Stimulated activated CD4-positive, alpha-beta T cell treated with anti-CD3 and anti-CD28 coated beads, Interleukin-4, amount 100 ng/mL, for 48 hours (primary cell): ENCODE measurements around the gene DLGAP1.

Experiments used
- DNase-seq, 2 donors: peaks; one replicate each; pipeline ENCODE4 v3.0.0-alpha.2; 2020; ENCODE audit warnings: low read depth in 2 of 2

DLGAP1 gene

GRCh38 chr18:3935305-3935704 is 519.8 kb downstream of the DLGAP1 start:
- DNase-seq, result no peak

- no peak for DNase-seq
Observed at GRCh38 chr18:3932276-3932675, 522.8 kb downstream of the DLGAP1 start.

GRCh38 chr18:3931542-3932112 is 523.5 kb downstream of the DLGAP1 start:
- DNase-seq, result no peak

GRCh38 chr18:3931013-3931315 is 524.1 kb downstream of the DLGAP1 start:
- DNase-seq, result no peak

GRCh38 chr18:3930126-3931012 is 524.7 kb downstream of the DLGAP1 start:
- no peak for DNase-seq

GRCh38 chr18:3924455-3924854 is 530.7 kb downstream of the DLGAP1 start:
- DNase-seq, result no peak

GRCh38 chr18:3923750-3924149 is 531.4 kb downstream of the DLGAP1 start:
- DNase-seq, result no peak

GRCh38 chr18:3921826-3922225 is 533.3 kb downstream of the DLGAP1 start:
- no peak for DNase-seq

- DNase-seq, result no peak
Observed at GRCh38 chr18:3920832-3921231, 534.3 kb downstream of the DLGAP1 start.

GRCh38 chr18:3919396-3920061 is 535.6 kb downstream of the DLGAP1 start:
- DNase-seq, result no peak

GRCh38 chr18:3916082-3916481 is 539.0 kb downstream of the DLGAP1 start:
- no peak for DNase-seq

- no peak for DNase-seq
Observed at GRCh38 chr18:3914833-3915610, 540.1 kb downstream of the DLGAP1 start.

- DNase-seq, result no peak
Observed at GRCh38 chr18:3914109-3914508, 541.0 kb downstream of the DLGAP1 start.

GRCh38 chr18:3912705-3913104 is 542.4 kb downstream of the DLGAP1 start:
- no peak for DNase-seq

- DNase-seq, result no peak
Observed at GRCh38 chr18:3911413-3911812, 543.7 kb downstream of the DLGAP1 start.

GRCh38 chr18:3910512-3910911 is 544.6 kb downstream of the DLGAP1 start:
- no peak for DNase-seq

- DNase-seq, result no peak
Observed at GRCh38 chr18:3907955-3908354, 547.2 kb downstream of the DLGAP1 start.

- no peak for DNase-seq
Observed at GRCh38 chr18:3906116-3906750, 548.9 kb downstream of the DLGAP1 start.

GRCh38 chr18:3903337-3903736 is 551.8 kb downstream of the DLGAP1 start:
- DNase-seq, result no peak

- DNase-seq, result no peak
Observed at GRCh38 chr18:3902676-3903075, 552.4 kb downstream of the DLGAP1 start.

- DNase-seq, result no peak
Observed at GRCh38 chr18:3901811-3902210, 553.3 kb downstream of the DLGAP1 start.

GRCh38 chr18:3901042-3901441 is 554.1 kb downstream of the DLGAP1 start:
- DNase-seq, result no peak
